Measurements from ENCODE around the gene FRS2. TPM values are rescaled to one million over a fixed set of nuclear protein-coding genes. Genes with fewer than 3 reads are reported as not detected.
A peak's percentile ranks its signal among the peaks of the same experiment; 100 is the strongest.

FRS2 gene
- total and polyA plus RNA-seq, 9 of the 15 experiments (the other 6 are each of a cell fraction or from before 2014, with no cell fraction given) = 1.0 to 9.1 (median 6.0) TPM

DNA sequence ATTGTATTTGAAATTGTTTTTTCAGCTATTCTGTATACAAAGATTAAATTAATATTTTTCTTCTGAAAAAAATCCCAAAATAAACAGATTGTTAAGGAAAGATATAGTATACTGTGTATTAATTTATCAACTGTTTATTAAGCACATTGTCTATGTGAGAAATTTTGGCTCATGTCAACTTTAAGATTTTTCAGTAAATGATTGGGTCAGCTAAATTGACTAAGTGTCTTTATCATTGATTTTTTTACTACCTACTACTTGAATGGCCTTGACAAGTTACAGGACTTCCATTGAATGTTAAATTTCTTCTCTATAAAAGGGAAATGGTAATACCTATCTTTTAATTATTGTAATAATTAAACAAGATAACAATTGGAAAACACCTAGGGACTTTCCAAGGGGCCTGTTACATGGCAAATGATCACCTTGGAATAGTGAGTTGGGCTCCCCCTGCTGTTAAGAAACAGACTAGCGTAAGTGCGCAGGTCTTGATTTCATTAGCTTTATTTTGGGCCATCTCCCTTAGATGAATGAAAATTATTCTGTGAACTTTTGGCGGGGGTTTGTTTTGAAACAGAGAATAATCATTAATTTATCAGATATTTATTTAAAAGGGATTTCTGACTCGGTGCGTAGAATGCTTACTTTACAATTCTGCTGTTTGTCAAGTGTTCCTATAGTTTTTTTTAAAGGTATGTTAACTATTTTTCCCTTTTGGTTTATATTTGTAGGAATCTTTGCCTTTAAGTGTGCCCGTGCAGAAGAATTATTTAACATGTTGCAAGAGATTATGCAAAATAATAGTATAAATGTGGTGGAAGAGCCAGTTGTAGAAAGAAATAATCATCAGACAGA lies 100.6 kb downstream of the FRS2 start:
- H3K27ac ChIP-seq (ENCODE audit: extremely low read depth, low read depth, low read length) = no peak overlapping the region
- DNase-seq (ENCODE audit: extremely low read depth in 1 of 4, low spot score in 3 of 4) = peak; percentile 59 to 76 (median 64)
- H3K36me3 ChIP-seq (ENCODE audit: control insufficient read depth, insufficient read depth, low read length) = peaks cover 49% of the 10 kb centered on the region
- intact Hi-C loops (cut with micrococcal nuclease) = loop anchor here (1.0 to 5.0 kb wide), 5 partner anchors 100 to 418 kb away; partner anchors contain the start of gene FRS2
- CTCF ChIA-PET (ENCODE audit: low intra/inter-chr PET ratio) = interaction anchor here (0.6 to 2.0 kb wide), 6 partner anchors 43 to 299 kb away, joined by 3 to 25 read pairs (median 10); partner anchors contain the start of gene FRS2
- 27% methylated on average over 6 of the region's 6 CpGs for WGBS (ENCODE audit: insufficient coverage, low coverage, missing lambda C conversion rate)
- H3K79me2 ChIP-seq (ENCODE audit: control insufficient read depth, insufficient read depth, low read length) = no peaks in the 10 kb centered on the region
- no peak overlapping the region for H2AFZ ChIP-seq (ENCODE audit: low read depth, low read length)
- no peaks in the 10 kb centered on the region for H4K20me1 ChIP-seq (replicated peaks; ENCODE audit: control insufficient read depth, insufficient read depth, low read length)
- no peak overlapping the region for H3K4me2 ChIP-seq (ENCODE audit: insufficient read depth, low read length)
- no TSS peak for BruUV-seq (replicated peaks)
- peak; percentile 96 for ATAC-seq
- no peaks in the 10 kb centered on the region for H3K4me1 ChIP-seq (replicated peaks in 1 of 2; ENCODE audit: control insufficient read depth in 2 of 2, insufficient read depth in 2 of 2, low read length in 2 of 2)
- no peaks in the 10 kb centered on the region for H3K9me1 ChIP-seq (ENCODE audit: control insufficient read depth, insufficient read depth, low read length)
- no peaks in the 10 kb centered on the region for H3K27me3 ChIP-seq (ENCODE audit: control insufficient read depth in 2 of 2, insufficient read depth in 2 of 2, low read length in 2 of 2)
- H3K4me3 ChIP-seq = no peak overlapping the region
- H3K9ac ChIP-seq (ENCODE audit: insufficient read depth in 1 of 2, low read depth in 2 of 2, low read length in 2 of 2) = no peak overlapping the region
- peak; percentile 85 for FAIRE-seq
- in situ Hi-C loops (cut with MboI) = loop anchor here (10.0 kb wide), 1 partner anchor 216 kb away; the partner anchor contains the start of gene YEATS4
- POLR2A ChIA-PET = interaction anchor here (0.6 to 1.4 kb wide), 7 partner anchors 10 to 280 kb away, joined by 3 to 4 read pairs (median 3); no protein-coding TSS in a partner anchor
- no peaks in the 10 kb centered on the region for H3K9me3 ChIP-seq (replicated peaks; ENCODE audit: control insufficient read depth, insufficient read depth, low read depth, low read length)
- TF ChIP-seq, protein P1, sequence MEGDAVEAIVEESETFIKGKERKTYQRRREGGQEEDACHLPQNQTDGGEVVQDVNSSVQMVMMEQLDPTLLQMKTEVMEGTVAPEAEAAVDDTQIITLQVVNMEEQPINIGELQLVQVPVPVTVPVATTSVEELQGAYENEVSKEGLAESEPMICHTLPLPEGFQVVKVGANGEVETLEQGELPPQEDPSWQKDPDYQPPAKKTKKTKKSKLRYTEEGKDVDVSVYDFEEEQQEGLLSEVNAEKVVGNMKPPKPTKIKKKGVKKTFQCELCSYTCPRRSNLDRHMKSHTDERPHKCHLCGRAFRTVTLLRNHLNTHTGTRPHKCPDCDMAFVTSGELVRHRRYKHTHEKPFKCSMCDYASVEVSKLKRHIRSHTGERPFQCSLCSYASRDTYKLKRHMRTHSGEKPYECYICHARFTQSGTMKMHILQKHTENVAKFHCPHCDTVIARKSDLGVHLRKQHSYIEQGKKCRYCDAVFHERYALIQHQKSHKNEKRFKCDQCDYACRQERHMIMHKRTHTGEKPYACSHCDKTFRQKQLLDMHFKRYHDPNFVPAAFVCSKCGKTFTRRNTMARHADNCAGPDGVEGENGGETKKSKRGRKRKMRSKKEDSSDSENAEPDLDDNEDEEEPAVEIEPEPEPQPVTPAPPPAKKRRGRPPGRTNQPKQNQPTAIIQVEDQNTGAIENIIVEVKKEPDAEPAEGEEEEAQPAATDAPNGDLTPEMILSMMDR (IDR thresholded peaks at IDR 0.05 in 2 of 3, conservative IDR thresholded peaks at IDR 0.05 in 1 of 3; ENCODE audit: insufficient read depth in 2 of 3, low read depth in 1 of 3, low read length in 3 of 3) = peak; percentile 77 to 87 (median 77)
- TF ChIP-seq E4F1 (CRISPR knock-in tag; IDR thresholded peaks at IDR 0.05; ENCODE audit: borderline replicate concordance) (no peak), RAD21 (CRISPR knock-in tag; conservative IDR thresholded peaks at IDR 0.05 in 1 of 2, IDR thresholded peaks at IDR 0.05 in 1 of 2) (peak; percentile 84), POLR2H (tag; IDR thresholded peaks at IDR 0.05; ENCODE audit: low read depth) (0 out of 2 replicates have a peak, but pooled peaks have one; percentile 18), C11orf30 (IDR thresholded peaks at IDR 0.05; ENCODE audit: low read depth) (peak; percentile 41; the same call in 1 of the 2 replicates), ZNF316 (IDR thresholded peaks at IDR 0.05) (peak; percentile 80), SMC3 (conservative IDR thresholded peaks at IDR 0.05; ENCODE audit: insufficient read depth, low read depth, low read length) (peak; percentile 82), DEAF1 (CRISPR knock-in tag; IDR thresholded peaks at IDR 0.05) (peak; percentile 73), L3MBTL2 (IDR thresholded peaks at IDR 0.05) (no peak)
- TF ChIP-seq, protein P2, sequence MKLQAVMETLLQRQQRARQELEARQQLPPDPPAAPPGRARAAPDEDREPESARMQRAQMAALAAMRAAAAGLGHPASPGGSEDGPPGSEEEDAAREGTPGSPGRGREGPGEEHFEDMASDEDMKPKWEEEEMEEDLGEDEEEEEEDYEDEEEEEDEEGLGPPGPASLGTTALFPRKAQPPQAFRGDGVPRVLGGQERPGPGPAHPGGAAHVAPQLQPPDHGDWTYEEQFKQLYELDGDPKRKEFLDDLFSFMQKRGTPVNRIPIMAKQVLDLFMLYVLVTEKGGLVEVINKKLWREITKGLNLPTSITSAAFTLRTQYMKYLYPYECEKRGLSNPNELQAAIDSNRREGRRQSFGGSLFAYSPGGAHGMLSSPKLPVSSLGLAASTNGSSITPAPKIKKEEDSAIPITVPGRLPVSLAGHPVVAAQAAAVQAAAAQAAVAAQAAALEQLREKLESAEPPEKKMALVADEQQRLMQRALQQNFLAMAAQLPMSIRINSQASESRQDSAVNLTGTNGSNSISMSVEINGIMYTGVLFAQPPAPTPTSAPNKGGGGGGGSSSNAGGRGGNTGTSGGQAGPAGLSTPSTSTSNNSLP (IDR thresholded peaks at IDR 0.05; ENCODE audit: borderline replicate concordance, low read depth, low read length) = 0 out of 2 replicates have a peak, but pooled peaks have one; percentile 44

All from K562 (cell line).